Progenitor cell of endocrine pancreas (in vitro differentiated cells): ENCODE results near the gene IFNGR1. TPM values are rescaled to one million over a fixed set of nuclear protein-coding genes. Genes with fewer than 3 reads are reported as not detected.
"Not testable (repeated sequence)": the region's sequence is repeated elsewhere in the genome, so short reads cannot be mapped to it uniquely, and the experiment has no call there.

Experiments
- DNase-seq: peaks from one replicate; pipeline ENCODE4 v3.0.0; 2021; ENCODE audit warnings: low spot score; ENCODE audit not compliant: unreplicated experiment
- H3K27ac Mint-ChIP-seq: 2 replicates; pipeline ENCODE4 v1.8.0; 2021; ENCODE audit warnings: mild to moderate bottlenecking, moderate library complexity, mixed read lengths
- H3K27me3 Mint-ChIP-seq: 2 replicates; pipeline ENCODE4 v1.8.0; 2021; ENCODE audit warnings: mixed read lengths
- H3K36me3 Mint-ChIP-seq: 2 replicates; pipeline ENCODE4 v1.8.0; 2022; ENCODE audit warnings: mixed read lengths; ENCODE audit not compliant: insufficient read depth
- H3K4me1 Mint-ChIP-seq: 2 replicates; pipeline ENCODE4 v1.8.0; 2021; ENCODE audit warnings: low read depth, mixed read lengths
- H3K4me3 Mint-ChIP-seq: 2 replicates; pipeline ENCODE4 v1.8.0; 2021; ENCODE audit warnings: low read depth, mild to moderate bottlenecking, moderate library complexity, mixed read lengths
- H3K9me3 Mint-ChIP-seq: 2 replicates; pipeline ENCODE4 v1.8.0; 2021; ENCODE audit warnings: low read depth, mixed read lengths
- CTCF ChIP-seq: fragments of 200-600 bp; sonication (generic); IDR thresholded peaks from one replicate; pipeline ENCODE4 v1.5.0; 2021; ENCODE audit warnings: antibody characterized with exemption, mild to moderate bottlenecking; ENCODE audit not compliant: unreplicated experiment
- total RNA-seq: library from RNA; stranded (reverse); gene quantifications from 2 replicates; pipeline ENCODE4 v1.2.1, GENCODE V29; 2021

Gene IFNGR1
- total RNA-seq, 1 donor from 2014 or later = 29.4 TPM

- H3K36me3 Mint-ChIP-seq = peaks cover 10% of the 10 kb centered on the region
- H3K4me3 Mint-ChIP-seq = peak overlapping the region; percentile 24
- no peak for TF ChIP-seq CTCF
- no peak overlapping the region for H3K27ac Mint-ChIP-seq
- H3K27me3 Mint-ChIP-seq = no peaks in the 10 kb centered on the region
- H3K4me1 Mint-ChIP-seq = peaks cover 21% of the 10 kb centered on the region
- no peak for DNase-seq
- no peaks in the 10 kb centered on the region for H3K9me3 Mint-ChIP-seq
Observed at GRCh38 chr6:137216106-137216505, 3.1 kb downstream of the IFNGR1 start.

- DNase-seq = not testable (repeated sequence)
- peaks cover 11% of the 10 kb centered on the region for H3K36me3 Mint-ChIP-seq
Observed at GRCh38 chr6:137215630-137216029, 3.6 kb downstream of the IFNGR1 start.

GRCh38 chr6:137214931-137215330 lies 4.3 kb downstream of the IFNGR1 start:
- no peak for DNase-seq
- TF ChIP-seq CTCF = no peak
- Mint-ChIP-seq H3K4me1 (peaks cover 19% of the 10 kb centered on the region), H3K27ac (no peak overlapping the region), H3K36me3 (peaks cover 15% of the 10 kb centered on the region), H3K27me3 (no peaks in the 10 kb centered on the region), H3K9me3 (peaks cover 8% of the 10 kb centered on the region), H3K4me3 (no peak overlapping the region)

More at GRCh38 chr6:137215630-137216029, 3.6 kb downstream of the IFNGR1 start:
- H3K4me3 Mint-ChIP-seq, H3K27ac Mint-ChIP-seq, H3K9me3 Mint-ChIP-seq, H3K27me3 Mint-ChIP-seq: not testable (repeated sequence)
- H3K4me1 Mint-ChIP-seq = peaks cover 21% of the 10 kb centered on the region

- H3K4me3 Mint-ChIP-seq = no peak overlapping the region
- peaks cover 17% of the 10 kb centered on the region for H3K4me1 Mint-ChIP-seq
- no peak for TF ChIP-seq CTCF
- no peak overlapping the region for H3K27ac Mint-ChIP-seq
- no peaks in the 10 kb centered on the region for H3K27me3 Mint-ChIP-seq
- H3K36me3 Mint-ChIP-seq = peaks cover 27% of the 10 kb centered on the region
- DNase-seq = no peak
- H3K9me3 Mint-ChIP-seq = peaks cover 19% of the 10 kb centered on the region
Observed at GRCh38 chr6:137213813-137214212, 5.4 kb downstream of the IFNGR1 start.

- Mint-ChIP-seq H3K36me3 (peaks cover 28% of the 10 kb centered on the region), H3K27ac (peak overlapping the region; percentile 73), H3K9me3 (peaks cover 19% of the 10 kb centered on the region), H3K27me3 (no peaks in the 10 kb centered on the region), H3K4me1 (peaks cover 17% of the 10 kb centered on the region), H3K4me3 (no peak overlapping the region)
- no peak for DNase-seq
- no peak for TF ChIP-seq CTCF
Observed at GRCh38 chr6:137213331-137213740, 5.8 kb downstream of the IFNGR1 start.

- Mint-ChIP-seq H3K4me3 (no peak overlapping the region), H3K36me3 (peaks cover 34% of the 10 kb centered on the region), H3K4me1 (peaks cover 7% of the 10 kb centered on the region), H3K9me3 (peaks cover 25% of the 10 kb centered on the region), H3K27ac (peak overlapping the region; percentile 43), H3K27me3 (no peaks in the 10 kb centered on the region)
- DNase-seq = no peak
- no peak for TF ChIP-seq CTCF
Observed at GRCh38 chr6:137211910-137212309, 7.3 kb downstream of the IFNGR1 start.
